ENCODE results near the gene MRPL40.

GRCh38 chr22:19483481-19484244 is 51.3 kb downstream of the MRPL40 start:
- TF ChIP-seq, protein P1, sequence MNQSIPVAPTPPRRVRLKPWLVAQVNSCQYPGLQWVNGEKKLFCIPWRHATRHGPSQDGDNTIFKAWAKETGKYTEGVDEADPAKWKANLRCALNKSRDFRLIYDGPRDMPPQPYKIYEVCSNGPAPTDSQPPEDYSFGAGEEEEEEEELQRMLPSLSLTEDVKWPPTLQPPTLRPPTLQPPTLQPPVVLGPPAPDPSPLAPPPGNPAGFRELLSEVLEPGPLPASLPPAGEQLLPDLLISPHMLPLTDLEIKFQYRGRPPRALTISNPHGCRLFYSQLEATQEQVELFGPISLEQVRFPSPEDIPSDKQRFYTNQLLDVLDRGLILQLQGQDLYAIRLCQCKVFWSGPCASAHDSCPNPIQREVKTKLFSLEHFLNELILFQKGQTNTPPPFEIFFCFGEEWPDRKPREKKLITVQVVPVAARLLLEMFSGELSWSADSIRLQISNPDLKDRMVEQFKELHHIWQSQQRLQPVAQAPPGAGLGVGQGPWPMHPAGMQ (IDR thresholded peaks at IDR 0.05; ENCODE audit: borderline replicate concordance): no peak
- TF ChIP-seq SMC3 (IDR thresholded peaks at IDR 0.05; ENCODE audit: borderline replicate concordance, low read length) (no peak), POLR2AphosphoS2 (IDR thresholded peaks at IDR 0.05; ENCODE audit: low read depth, low read length) (no peak), EZH2 (IDR thresholded peaks at IDR 0.05; ENCODE audit: borderline replicate concordance, control insufficient read depth, low read depth, low read length) (no peak), CHD1 (IDR thresholded peaks at IDR 0.05; ENCODE audit: low read depth, low read length) (no peak), POLR2A (IDR thresholded peaks at IDR 0.05; ENCODE audit: low read depth, low read length) (no peak), CREB1 (IDR thresholded peaks at IDR 0.05; ENCODE audit: low read depth) (no peak)
- TF ChIP-seq, protein P2, sequence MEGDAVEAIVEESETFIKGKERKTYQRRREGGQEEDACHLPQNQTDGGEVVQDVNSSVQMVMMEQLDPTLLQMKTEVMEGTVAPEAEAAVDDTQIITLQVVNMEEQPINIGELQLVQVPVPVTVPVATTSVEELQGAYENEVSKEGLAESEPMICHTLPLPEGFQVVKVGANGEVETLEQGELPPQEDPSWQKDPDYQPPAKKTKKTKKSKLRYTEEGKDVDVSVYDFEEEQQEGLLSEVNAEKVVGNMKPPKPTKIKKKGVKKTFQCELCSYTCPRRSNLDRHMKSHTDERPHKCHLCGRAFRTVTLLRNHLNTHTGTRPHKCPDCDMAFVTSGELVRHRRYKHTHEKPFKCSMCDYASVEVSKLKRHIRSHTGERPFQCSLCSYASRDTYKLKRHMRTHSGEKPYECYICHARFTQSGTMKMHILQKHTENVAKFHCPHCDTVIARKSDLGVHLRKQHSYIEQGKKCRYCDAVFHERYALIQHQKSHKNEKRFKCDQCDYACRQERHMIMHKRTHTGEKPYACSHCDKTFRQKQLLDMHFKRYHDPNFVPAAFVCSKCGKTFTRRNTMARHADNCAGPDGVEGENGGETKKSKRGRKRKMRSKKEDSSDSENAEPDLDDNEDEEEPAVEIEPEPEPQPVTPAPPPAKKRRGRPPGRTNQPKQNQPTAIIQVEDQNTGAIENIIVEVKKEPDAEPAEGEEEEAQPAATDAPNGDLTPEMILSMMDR (IDR thresholded peaks at IDR 0.05 in 2 of 3, conservative IDR thresholded peaks at IDR 0.05 in 1 of 3; ENCODE audit: control insufficient read depth in 2 of 3, extremely low read depth in 1 of 3, insufficient read depth in 1 of 3, low read depth in 3 of 3, low read length in 3 of 3): no peak
- TF ChIP-seq, protein P3, sequence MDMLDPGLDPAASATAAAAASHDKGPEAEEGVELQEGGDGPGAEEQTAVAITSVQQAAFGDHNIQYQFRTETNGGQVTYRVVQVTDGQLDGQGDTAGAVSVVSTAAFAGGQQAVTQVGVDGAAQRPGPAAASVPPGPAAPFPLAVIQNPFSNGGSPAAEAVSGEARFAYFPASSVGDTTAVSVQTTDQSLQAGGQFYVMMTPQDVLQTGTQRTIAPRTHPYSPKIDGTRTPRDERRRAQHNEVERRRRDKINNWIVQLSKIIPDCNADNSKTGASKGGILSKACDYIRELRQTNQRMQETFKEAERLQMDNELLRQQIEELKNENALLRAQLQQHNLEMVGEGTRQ (IDR thresholded peaks at IDR 0.05; ENCODE audit: borderline replicate concordance, low read depth, low read length): no peak
